HG02943 (cell line): Measurements from ENCODE around the gene ABHD14A.

Source experiments
- ATAC-seq: cut with Tn5 transposase; IDR thresholded peaks from one replicate; pipeline ENCODE4 v1.9.1; 2021; ENCODE audit warnings: mild to moderate bottlenecking, low read depth, moderate library complexity; ENCODE audit not compliant: unreplicated experiment

ABHD14A gene

DNA sequence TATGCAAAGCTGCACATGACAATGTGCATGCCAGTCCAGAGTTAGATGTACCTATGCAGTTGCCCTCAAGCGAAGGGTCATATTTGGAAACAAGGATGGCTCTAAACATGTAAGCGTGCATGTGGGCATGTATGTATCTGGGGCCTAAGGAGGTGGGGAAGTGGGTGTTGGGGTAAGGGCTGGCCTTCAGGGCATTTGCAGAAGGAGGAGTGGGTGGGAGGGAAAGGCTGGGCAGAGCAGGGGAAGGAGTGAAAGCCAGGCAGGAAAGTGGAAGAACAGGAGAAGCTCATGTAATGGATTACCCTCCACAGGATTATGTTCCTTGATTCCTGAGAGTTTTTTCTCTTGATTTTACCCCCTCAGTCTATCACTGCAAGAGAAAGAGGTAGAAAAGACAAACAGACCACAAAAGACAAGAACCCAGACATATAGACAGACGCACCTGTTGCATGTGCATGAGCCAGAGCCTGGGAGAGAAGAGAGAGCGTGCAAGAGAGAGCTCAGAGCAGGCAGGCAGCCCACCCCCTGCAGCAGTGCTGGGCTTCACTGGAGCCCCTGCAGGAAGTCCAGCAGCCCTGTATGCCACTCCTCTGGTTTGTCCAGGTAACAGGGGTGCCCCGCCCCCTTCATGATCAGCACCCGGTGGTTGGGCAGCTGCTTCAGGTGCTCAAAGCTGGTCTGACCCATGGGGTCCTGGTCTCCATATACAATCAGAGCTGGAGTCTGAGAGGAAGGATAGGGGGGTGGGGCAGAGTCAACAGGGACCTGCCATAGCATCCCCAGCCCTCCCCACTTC, 5.8 kb upstream of the ABHD14A start:
- ATAC-seq: no peak

DNA sequence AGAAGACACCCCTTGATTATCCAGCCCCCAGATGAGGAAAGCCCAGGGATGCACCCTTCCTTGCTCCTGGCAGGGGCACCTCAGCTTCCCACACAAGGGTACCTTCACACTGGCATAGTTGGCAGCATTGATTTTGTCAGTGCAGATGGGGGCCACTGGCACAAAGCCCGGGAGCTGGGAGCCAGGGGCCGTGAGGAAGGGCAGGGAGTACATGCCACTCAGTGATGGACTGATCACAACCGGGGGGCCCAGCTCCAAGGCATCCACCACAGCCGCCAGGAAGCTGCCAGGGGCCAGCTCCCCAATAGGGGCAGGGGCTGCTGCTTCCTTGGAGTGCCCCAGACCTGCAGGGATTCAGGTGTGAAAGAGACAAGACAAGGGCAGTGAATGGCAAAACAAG, 5.0 kb upstream of the ABHD14A start:
- no peak for ATAC-seq

DNA sequence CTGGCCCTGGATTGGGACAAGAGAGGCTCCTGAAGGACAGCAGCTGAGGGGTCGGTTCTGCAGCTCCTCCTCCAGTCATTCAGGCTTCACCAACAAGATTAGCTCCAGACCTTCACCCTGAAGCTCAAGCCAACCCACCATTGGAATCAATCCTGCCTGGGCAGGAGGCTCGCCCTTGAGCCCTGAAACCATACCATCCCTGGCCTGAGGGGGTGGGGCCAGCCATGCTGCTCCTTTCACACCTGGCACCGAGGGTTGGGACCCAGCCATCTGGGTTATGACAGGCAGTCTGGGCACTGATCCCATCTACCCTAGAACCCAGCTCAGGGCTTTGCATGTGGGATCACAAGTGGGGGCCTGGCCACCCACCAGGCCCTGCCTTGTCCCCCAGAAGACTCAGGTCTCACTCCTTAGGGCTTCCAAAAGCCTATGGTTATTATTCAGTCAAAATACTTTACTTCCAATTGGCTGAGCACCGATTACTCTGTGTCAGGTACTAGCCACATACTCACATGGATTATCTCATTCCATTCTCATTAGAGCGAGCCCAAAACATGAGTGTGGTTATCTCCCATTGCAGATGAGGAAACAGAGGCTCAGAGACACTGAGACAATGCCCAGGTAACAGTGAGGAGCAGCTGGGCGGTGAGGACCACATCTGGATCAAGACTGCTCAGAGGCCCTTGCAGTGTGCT, 4.1 kb upstream of the ABHD14A start:
- no peak for ATAC-seq

DNA sequence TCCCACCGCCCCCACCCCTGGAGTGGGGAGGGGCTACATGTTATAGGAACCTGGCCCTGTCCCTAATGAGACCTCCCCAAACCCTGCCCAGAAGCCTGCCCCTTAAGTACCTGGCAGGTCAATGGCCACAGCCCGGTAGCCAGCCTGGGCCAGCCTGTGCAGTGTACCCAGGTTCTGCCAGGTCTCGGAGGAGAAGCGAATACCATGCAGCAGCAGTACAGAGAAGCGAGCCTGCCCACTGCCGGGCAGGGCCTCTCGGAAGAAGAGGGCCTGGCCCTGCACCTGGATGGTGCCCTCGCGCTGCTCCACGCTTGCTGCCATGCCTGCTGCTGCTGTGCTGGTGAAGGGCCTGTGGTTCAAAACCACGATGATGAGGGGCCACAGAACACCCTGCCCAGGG, 3.5 kb upstream of the ABHD14A start:
- ATAC-seq: no peak

DNA sequence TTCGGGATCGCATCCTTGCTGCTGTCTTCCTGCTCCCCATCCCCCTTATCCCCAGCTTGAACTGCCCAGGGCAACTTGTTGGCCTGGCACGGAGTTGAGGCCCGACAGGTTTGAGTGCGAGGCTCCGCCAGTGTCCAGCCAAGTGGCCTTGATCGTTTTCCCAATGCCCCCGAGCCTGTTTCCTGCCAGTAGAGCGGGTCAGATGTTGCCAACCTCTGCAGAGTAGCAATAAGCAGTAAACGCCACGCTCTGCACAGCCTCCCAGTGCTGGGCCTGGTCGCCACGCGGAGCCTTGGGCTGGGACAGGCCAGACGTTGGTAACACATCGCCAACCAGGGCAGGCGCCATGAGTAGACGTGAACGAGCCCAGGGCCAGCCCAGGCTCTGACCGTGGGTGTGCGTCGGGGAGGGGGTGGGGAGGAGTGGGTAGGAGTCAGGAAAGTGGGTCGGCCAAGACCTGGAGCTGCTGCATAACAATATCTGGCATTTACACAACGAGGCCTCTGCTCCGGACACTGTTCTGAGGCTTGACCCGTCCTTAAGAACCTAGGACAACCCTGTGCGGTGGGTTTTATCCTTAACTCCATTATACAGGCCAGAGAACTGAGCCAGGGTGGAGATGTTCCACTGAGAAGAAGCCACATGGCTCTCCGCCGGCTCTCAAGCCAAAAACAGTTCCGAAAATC, 444 bp upstream of the ABHD14A start:
- ATAC-seq: no peak

DNA sequence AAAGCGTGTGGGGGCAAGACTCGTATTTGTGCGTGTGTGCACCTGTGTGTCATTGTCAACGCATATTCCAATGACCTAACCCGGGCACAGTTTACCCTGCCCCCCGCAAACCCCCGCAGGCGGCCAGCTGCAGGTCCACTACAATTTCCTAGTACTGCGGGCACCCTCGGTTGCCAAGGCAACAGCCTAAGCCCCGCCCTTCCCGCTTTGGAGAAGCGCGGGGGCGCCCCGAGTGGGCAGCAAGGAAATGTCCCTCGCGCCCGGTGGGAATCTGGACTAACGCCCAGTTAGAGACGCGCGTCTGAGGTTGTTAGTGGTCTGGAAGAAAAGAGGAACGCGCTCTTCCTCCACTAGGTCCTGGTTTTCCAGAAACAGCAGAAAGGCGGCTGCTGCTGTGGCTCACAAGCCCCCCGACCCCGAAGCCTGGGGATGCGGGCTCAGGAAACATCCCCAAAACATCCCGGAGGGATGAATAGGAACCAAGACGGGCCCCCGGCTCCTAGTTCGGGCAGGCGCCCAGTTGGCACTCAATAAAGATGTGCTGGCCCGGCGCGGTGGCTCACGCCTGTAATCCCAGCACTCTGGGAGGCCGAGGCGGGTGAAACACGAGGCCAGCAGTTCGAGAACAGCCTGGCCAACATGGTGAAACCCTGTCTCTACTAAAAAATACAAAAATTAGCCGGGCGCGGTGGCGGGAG, 1.1 kb downstream of the ABHD14A start:
- no peak for ATAC-seq

DNA sequence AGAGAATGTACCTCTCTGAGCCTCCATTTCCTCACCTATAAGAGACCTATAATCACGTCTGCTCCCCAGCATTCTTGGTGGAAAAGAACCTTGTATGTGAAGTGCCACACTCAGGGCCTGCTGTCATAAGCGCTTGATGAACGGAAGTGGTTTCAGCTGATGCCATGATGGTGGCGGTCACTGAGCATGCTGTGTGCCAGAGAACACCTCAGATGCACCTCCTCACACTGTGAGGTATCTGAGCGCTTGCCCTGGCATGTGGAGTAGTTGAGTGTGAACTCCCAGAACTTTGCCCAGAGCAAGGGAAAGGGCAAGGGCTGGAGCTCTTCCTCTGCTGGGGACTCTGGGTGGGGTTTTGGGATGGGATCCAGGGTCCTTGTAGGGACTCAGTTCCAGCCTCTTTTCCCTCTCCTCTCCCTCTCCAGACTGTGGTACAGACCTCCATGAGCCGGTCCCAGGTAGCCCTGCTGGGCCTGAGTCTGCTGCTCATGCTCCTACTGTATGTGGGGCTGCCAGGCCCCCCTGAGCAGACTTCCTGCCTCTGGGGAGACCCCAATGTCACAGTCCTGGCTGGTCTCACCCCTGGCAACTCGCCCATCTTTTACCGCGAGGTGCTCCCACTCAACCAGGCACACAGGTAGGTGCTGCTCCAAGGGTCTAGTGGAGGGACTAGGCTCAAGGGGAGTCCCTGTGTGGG, 2.7 kb downstream of the ABHD14A start:
- ATAC-seq: no peak

DNA sequence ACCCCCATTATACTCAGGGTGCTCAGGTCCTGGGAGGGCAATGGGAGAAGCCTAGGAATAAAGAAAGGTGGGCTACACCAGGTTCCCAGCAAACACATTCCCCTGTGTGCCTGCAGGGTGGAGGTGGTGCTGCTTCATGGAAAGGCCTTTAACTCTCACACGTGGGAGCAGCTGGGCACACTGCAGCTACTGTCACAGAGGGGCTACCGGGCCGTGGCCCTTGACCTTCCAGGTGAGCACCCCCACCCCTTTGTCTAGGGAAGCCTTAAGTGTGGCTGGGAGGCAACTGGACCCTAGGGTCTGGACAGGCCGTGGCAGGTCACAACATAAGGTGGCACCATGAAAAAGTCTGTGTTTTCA, 3.3 kb downstream of the ABHD14A start:
- ATAC-seq: no peak

DNA sequence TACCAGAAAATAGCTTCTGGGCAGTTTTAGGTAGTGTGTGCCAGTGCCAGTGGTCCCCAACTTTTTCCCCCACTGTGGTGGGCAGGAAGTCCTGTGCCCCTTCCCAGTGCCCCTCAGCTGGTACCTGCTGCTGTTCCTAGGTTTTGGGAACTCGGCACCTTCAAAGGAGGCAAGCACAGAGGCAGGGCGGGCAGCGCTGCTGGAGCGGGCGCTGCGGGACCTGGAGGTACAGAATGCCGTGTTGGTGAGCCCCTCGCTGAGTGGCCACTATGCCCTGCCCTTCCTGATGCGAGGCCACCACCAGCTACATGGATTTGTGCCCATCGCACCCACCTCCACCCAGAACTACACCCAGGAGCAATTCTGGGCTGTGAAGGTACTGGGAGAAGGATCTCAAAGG, 5.4 kb downstream of the ABHD14A start:
- no peak for ATAC-seq

DNA sequence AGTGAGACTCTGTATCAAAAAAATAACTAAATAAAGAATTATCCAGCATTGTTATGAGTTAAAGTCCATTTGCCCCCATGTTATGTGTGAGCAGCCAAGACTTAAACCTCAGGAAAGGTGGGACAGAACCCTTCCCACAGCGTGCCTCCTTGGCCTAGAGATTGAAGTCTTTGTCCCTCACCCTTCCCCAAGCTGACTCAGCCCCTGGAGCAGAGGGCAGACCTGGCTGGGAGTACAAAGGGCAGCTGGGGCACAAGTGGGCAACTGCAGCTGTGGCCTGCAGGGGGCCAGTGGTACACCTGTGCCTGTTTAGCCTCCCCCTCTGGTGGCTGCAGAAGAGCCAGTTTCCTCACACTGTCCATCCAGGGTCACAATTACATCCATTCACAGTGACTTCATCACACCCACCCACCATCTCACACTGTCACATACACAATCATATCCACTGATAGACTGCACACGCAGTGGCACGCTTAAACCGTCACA, 7.5 kb downstream of the ABHD14A start:
- peak; percentile 40 for ATAC-seq

DNA sequence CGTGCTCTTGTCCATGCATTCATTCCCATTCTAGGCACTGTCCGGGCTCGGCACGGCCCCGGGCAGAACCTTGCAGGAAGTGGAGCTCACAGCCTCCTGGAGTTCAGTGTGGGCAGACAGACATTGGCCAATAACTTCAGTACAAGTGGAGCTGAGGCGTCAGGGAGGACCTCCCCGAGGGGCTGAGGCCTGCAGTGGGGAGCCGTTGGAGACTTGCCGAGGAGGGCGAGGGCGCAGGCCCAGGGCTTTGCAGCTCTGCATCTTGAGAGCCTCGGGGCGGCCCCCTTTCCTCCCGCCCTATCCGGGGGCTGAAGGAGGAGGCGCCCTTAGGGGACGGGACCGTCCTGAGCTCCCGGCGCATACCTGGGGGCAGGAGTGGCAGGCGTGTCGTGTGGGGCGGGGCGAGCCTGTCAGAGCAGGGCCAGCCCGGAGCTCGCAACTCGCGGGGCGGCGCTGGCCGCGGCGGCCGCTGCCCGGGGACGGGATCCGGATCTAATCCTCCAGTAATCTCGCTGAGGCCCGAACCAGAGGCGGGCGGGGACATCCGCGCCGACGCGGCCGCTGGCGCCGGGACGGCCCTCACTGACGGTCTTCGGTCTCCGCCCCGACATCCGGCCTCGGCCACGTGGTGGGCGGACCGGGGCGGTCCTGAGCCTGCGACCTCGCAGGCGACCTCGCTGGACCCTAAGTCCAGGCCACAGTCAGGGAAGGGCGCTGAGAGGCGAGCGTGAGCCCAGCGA, 8.1 kb downstream of the ABHD14A start, which contains the start of gene ACY1:
Gene ACY1, plus strand, starts transcription at position 698 of the 740 bp plus-strand sequence. CDS start 530 bp downstream, outside the sequence.
- peak; percentile 52 for ATAC-seq

DNA sequence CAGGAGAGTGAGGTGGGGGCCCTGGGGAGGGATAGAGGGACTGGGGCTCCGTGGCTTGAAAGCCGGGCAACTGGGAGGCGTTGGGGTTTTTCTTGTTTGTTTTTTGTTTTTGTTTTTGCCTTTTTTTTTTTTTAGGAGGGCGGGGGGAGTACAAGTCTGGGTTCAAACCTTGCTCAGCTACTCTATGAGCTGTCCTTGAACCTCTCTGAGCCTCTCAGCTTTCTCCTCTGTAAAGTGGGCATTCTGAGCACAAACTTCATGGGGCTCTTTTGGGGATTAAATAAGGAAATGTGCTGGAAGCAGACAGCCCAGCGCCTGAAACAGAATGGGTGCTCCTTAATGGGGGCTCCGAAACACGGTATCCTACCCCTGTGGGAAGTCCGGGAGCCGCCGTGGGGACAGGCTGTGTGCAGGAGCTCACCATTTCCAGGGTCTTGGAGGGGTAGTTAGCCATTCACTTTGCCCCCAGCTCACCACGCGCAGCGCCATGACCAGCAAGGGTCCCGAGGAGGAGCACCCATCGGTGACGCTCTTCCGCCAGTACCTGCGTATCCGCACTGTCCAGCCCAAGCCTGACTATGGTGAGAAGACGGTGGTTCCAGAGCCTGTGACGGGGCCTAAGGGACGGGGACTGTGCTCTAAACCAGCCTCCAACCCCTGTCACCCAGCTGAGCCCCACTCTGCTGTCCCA, 8.9 kb downstream of the ABHD14A start:
- no peak for ATAC-seq

DNA sequence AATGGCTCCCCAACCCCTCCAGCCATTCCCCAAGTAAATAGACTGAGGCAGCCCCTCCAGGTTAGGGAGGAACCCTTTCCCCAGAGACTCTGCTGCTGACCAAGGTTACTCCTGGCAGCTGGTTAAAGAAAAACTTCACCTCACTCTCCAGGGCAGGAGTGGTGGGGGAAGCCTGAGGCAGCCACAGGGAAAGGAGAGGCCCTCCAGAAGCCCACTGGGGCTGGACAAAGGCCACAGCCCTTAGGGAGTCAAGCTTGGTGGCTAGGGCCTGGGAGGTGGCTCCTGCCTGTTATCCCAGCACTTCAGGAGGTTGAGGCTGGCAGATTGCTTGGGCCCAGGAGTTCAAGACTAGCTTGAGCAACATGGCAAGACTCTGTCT, 9.4 kb downstream of the ABHD14A start:
- no peak for ATAC-seq

DNA sequence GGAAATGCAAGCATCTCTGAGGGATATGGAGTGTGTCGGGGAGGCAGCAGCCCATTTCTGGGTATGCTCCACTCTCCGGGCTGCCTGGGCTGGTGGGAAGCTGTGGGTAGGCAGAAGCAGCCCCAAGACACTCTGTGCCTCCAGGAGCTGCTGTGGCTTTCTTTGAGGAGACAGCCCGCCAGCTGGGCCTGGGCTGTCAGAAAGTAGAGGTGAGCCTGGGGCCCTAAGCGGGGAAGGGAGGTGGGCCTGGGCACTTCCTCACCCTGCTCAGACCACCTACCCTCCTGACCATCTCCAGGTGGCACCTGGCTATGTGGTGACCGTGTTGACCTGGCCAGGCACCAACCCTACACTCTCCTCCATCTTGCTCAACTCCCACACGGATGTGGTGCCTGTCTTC, 10.2 kb downstream of the ABHD14A start:
- no peak for ATAC-seq

DNA sequence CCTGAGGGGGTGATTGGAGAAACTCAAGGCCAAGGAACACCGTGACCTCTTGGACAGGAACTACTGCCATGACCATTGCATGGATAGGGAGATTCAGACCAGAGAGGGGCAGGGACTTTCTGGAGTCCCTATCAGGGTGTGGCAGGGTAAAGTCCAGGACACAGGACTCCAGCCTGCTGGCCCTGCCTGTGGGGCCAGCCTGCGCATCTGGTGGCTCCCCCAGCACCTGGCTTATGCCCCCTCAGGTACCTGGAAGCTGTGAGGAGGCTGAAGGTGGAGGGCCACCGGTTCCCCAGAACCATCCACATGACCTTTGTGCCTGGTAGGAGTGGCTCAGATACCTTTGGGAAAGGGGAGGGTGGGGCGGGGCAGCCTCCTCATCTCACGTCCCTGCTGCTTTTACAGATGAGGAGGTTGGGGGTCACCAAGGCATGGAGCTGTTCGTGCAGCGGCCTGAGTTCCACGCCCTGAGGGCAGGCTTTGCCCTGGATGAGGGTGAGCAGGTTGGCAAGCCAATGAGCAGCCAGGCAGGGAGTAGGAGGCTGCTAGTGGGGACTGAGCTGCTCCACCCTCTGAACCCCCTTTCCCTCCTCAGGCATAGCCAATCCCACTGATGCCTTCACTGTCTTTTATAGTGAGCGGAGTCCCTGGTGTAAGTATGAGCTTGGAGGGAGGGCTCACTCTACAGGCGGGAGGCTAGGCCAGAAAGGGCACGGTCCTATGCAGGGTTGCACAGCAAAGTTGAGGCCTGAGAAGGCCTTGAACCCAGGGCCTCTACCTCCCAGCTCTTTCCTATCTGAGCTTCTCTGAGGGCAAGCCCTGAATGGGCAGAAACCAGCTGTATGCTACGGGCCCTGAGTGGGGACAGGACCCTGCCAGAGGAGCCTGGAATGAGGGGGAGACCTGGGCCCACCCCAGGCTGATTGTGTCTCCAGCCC, 11.4 kb downstream of the ABHD14A start:
- no peak for ATAC-seq

DNA sequence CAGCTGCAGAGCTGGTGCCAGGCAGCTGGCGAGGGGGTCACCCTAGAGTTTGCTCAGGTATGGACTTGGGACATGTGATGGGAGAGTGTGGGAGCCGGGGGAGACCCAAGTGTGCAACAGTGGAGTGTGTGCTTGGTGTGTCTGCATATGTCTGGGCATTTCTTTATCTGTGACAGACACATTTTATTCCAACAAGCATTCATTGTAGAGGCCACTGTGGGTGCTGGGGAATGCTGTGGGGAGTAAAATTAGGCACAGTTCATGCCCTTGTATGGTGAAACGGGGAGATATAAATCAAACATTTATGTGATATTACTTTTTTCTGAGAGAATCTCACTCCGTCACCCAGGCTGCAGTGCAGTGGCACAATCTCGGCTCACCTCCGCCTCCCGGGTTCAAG, 12.7 kb downstream of the ABHD14A start:
- no peak for ATAC-seq

DNA sequence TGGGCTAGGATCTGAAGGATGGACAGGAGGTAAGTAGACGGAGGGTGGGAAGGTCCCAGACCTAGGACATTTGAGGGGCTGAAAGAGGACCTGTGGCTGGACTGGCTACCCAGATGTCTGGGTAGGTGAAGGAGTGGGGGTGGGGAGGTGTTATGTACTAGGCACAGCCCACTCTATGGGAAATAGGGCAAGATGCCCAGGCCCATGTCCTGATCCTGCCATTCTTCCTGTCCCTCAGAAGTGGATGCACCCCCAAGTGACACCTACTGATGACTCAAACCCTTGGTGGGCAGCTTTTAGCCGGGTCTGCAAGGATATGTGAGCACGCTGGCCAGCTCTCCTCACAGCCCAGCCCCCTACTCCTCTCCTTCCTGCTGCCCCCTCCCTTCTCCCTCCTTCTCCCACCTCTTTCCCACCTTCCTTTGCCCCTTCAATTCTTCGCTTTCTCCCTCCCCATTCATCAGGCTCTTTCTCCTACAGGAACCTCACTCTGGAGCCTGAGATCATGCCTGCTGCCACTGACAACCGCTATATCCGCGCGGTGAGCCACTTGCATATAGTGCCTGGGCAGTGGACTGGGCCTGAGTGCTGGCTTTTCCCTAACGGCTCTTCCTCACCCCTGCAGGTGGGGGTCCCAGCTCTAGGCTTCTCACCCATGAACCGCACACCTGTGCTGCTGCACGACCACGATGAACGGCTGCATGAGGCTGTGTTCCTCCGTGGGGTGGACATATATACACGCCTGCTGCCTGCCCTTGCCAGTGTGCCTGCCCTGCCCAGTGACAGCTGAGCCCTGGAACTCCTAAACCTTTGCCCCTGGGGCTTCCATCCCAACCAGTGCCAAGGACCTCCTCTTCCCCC, 13.7 kb downstream of the ABHD14A start:
- ATAC-seq: no peak
